ENCODE results near the gene ZSWIM6.

DNA sequence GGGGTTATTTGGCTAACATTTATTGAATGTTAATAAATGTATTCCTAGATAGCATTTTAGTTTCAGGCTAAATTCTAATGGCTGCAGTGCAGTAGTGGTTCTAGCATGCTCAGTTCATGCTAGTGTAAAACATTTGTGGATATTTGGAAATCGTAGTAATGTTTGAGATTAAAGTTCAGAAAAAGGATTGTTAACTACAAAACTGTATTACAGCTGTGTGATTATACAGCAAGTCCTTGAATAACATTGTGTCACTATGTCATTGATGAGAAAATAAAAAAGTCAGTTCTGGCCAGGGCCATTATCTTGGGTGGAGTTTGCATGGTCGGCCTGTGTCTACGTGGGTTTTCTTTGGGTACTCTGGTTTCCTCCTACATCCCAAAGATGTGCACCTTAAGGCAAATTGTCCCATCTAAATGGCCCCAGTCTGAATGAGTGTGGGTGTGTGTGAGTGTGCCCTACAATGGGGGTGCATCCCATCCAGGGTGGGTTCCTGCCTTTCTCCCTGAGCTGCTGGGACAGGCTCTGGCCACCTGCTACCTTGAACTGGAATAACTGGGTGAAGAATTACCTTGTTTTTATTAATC, 8.8 kb downstream of the ZSWIM6 start:
- TF ChIP-seq, protein P1, sequence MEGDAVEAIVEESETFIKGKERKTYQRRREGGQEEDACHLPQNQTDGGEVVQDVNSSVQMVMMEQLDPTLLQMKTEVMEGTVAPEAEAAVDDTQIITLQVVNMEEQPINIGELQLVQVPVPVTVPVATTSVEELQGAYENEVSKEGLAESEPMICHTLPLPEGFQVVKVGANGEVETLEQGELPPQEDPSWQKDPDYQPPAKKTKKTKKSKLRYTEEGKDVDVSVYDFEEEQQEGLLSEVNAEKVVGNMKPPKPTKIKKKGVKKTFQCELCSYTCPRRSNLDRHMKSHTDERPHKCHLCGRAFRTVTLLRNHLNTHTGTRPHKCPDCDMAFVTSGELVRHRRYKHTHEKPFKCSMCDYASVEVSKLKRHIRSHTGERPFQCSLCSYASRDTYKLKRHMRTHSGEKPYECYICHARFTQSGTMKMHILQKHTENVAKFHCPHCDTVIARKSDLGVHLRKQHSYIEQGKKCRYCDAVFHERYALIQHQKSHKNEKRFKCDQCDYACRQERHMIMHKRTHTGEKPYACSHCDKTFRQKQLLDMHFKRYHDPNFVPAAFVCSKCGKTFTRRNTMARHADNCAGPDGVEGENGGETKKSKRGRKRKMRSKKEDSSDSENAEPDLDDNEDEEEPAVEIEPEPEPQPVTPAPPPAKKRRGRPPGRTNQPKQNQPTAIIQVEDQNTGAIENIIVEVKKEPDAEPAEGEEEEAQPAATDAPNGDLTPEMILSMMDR (IDR thresholded peaks at IDR 0.05; ENCODE audit: low read length): no peak
- no peak for TF ChIP-seq EZH2 (optimal IDR thresholded peaks at IDR 0.05; ENCODE audit: low read depth, low read length)
